ENCODE measurements around the gene LBX2.
"Not testable (repeated sequence)": the region's sequence is repeated elsewhere in the genome, so short reads cannot be mapped to it uniquely, and the experiment has no call there.

Gene LBX2

GRCh38 chr2:74472086-74472944 is 27.1 kb downstream of the LBX2 start, which contains the start of gene MRPL53:
TSS of gene MRPL53 (minus strand) at chr2:74472680. CDS start at chr2:74472660, 20 bp downstream.
- TF ChIP-seq Cebpa-rat (IDR thresholded peaks at IDR 0.05): no peak

GRCh38 chr2:74471332-74472065 is 27.9 kb downstream of the LBX2 start:
- H3K27ac ChIP-seq: peak overlapping the region; percentile 83
- peaks cover 36% of the 10 kb centered on the region for H3K36me3 ChIP-seq
- peak overlapping the region; percentile 77 for H3K4me3 ChIP-seq
- peak overlapping the region; percentile 84 for H3K9ac ChIP-seq
- H3K27me3 ChIP-seq: no peaks in the 10 kb centered on the region
- H3K4me1 ChIP-seq: peaks cover 28% of the 10 kb centered on the region
- no peaks in the 10 kb centered on the region for H4K20me1 ChIP-seq
- no peaks in the 10 kb centered on the region for H3K9me3 ChIP-seq
- peak overlapping the region; percentile 92 for H3K4me2 ChIP-seq
- TF ChIP-seq Cebpa-rat (IDR thresholded peaks at IDR 0.05): no peak

More at GRCh38 chr2:74472086-74472944, 27.1 kb downstream of the LBX2 start, which contains the start of gene MRPL53:
- peak within 1 kb of the TSS; percentile 83 for H3K27ac ChIP-seq
- no peaks in the 10 kb centered on the region for H3K9me3 ChIP-seq
- peak within 1 kb of the TSS; percentile 77 for H3K4me3 ChIP-seq
- peaks cover 28% of the 10 kb centered on the region for H3K4me1 ChIP-seq
- H3K36me3 ChIP-seq: peaks cover 45% of the 10 kb centered on the region
- H3K9ac ChIP-seq: peak within 1 kb of the TSS; percentile 84
- H4K20me1 ChIP-seq: no peaks in the 10 kb centered on the region
- peak within 1 kb of the TSS; percentile 92 for H3K4me2 ChIP-seq
- no peaks in the 10 kb centered on the region for H3K27me3 ChIP-seq

GRCh38 chr2:74470742-74471141 is 28.7 kb downstream of the LBX2 start:
- H3K4me2 ChIP-seq: peak overlapping the region; percentile 92
- H3K9ac ChIP-seq, H3K27ac ChIP-seq, H3K9me3 ChIP-seq, H4K20me1 ChIP-seq, H3K4me3 ChIP-seq, H3K27me3 ChIP-seq: not testable (repeated sequence)
- H3K36me3 ChIP-seq: peaks cover 29% of the 10 kb centered on the region
- H3K4me1 ChIP-seq: peaks cover 32% of the 10 kb centered on the region

GRCh38 chr2:74464406-74464805 is 35.0 kb downstream of the LBX2 start:
- Histone ChIP-seq H3K4me1 (peaks cover 25% of the 10 kb centered on the region), H3K27ac (peak overlapping the region; percentile 86), H3K4me2 (peak overlapping the region; percentile 96), H3K27me3 (no peaks in the 10 kb centered on the region), H4K20me1 (peaks cover 36% of the 10 kb centered on the region; the same call in 1 of the 2 replicates), H3K4me3 (peak overlapping the region; percentile 83), H3K9ac (peak overlapping the region; percentile 94), H3K9me3 (no peaks in the 10 kb centered on the region), H3K36me3 (peaks cover 32% of the 10 kb centered on the region)
- no peak for TF ChIP-seq Cebpa-rat (IDR thresholded peaks at IDR 0.05)

GRCh38 chr2:74462786-74463105 is 36.7 kb downstream of the LBX2 start:
- peaks cover 32% of the 10 kb centered on the region for H3K36me3 ChIP-seq
- H3K4me2 ChIP-seq: no peak overlapping the region
- no peak overlapping the region for H3K4me3 ChIP-seq
- H3K9me3 ChIP-seq: no peaks in the 10 kb centered on the region
- no peak for TF ChIP-seq Cebpa-rat (IDR thresholded peaks at IDR 0.05)
- H3K27ac ChIP-seq: no peak overlapping the region
- peaks cover 36% of the 10 kb centered on the region; the same call in 1 of the 2 replicates for H4K20me1 ChIP-seq
- no peaks in the 10 kb centered on the region for H3K27me3 ChIP-seq
- peaks cover 32% of the 10 kb centered on the region for H3K4me1 ChIP-seq
- no peak overlapping the region for H3K9ac ChIP-seq

GRCh38 chr2:74462054-74462785 is 37.2 kb downstream of the LBX2 start:
- H3K9ac ChIP-seq: no peak overlapping the region
- no peaks in the 10 kb centered on the region for H3K27me3 ChIP-seq
- H3K36me3 ChIP-seq: peaks cover 32% of the 10 kb centered on the region
- no peak for TF ChIP-seq Cebpa-rat (IDR thresholded peaks at IDR 0.05)
- H3K4me2 ChIP-seq: no peak overlapping the region
- peaks cover 32% of the 10 kb centered on the region for H3K4me1 ChIP-seq
- H3K9me3 ChIP-seq: no peaks in the 10 kb centered on the region
- no peak overlapping the region for H3K27ac ChIP-seq
- H3K4me3 ChIP-seq: no peak overlapping the region
- peaks cover 36% of the 10 kb centered on the region; the same call in 1 of the 2 replicates for H4K20me1 ChIP-seq

GRCh38 chr2:74461187-74462053 is 38.0 kb downstream of the LBX2 start:
- Histone ChIP-seq H3K4me2 (no peak overlapping the region), H3K36me3 (peaks cover 32% of the 10 kb centered on the region), H3K9ac (no peak overlapping the region), H3K27ac (no peak overlapping the region), H3K4me1 (peaks cover 38% of the 10 kb centered on the region), H3K4me3 (no peak overlapping the region), H4K20me1 (peaks cover 36% of the 10 kb centered on the region; the same call in 1 of the 2 replicates), H3K9me3 (no peaks in the 10 kb centered on the region), H3K27me3 (no peaks in the 10 kb centered on the region)
- TF ChIP-seq Cebpa-rat (IDR thresholded peaks at IDR 0.05): no peak

GRCh38 chr2:74460187-74460586 is 39.2 kb downstream of the LBX2 start:
- H3K4me2 ChIP-seq, H3K4me3 ChIP-seq, H3K9ac ChIP-seq, H3K9me3 ChIP-seq, H3K27ac ChIP-seq, H3K27me3 ChIP-seq: not testable (repeated sequence)
- Histone ChIP-seq H4K20me1 (peaks cover 36% of the 10 kb centered on the region; the same call in 1 of the 2 replicates), H3K36me3 (peaks cover 32% of the 10 kb centered on the region), H3K4me1 (peaks cover 46% of the 10 kb centered on the region)

- not testable (repeated sequence) for H3K27ac ChIP-seq, H3K27me3 ChIP-seq, H3K9me3 ChIP-seq
- H3K36me3 ChIP-seq: peaks cover 32% of the 10 kb centered on the region
- H3K9ac ChIP-seq: peak overlapping the region; percentile 87; the same call in 1 of the 2 replicates
- H3K4me2 ChIP-seq: peak overlapping the region; percentile 97
- H3K4me3 ChIP-seq: peak overlapping the region; percentile 80
- peaks cover 34% of the 10 kb centered on the region; the same call in 1 of the 2 replicates for H4K20me1 ChIP-seq
- peaks cover 47% of the 10 kb centered on the region for H3K4me1 ChIP-seq
Observed at GRCh38 chr2:74459503-74460118, 39.8 kb downstream of the LBX2 start.

Measured in BLaER1 (cell line).